SK-N-SH (cell line): ENCODE data around the gene C6orf132.

Experiments
- EP300 ChIP-seq, 2 experiments: IDR thresholded peaks; 2 replicates each; pipeline versions ENCODE4 v1.4.0 to v1.6.1; 2012; ENCODE audit warnings: borderline replicate concordance in 1 of 2, low read depth in 1 of 2, low read length in 1 of 2
- JUND ChIP-seq: IDR thresholded peaks from 2 replicates; pipeline ENCODE4 v1.4.0; 2012
- MEF2A ChIP-seq: IDR thresholded peaks from 2 replicates; pipeline ENCODE4 v1.4.0; 2012; ENCODE audit warnings: low read depth, borderline replicate concordance
- TF ChIP-seq, protein P1 (sequence below): IDR thresholded peaks from 2 replicates; pipeline ENCODE4 v1.4.0; 2012; ENCODE audit warnings: low read depth
- TF ChIP-seq, protein P2 (sequence below): fragments of 200-600 bp; sonication (generic); IDR thresholded peaks from 2 replicates; pipeline ENCODE4 v1.6.1; 2017; ENCODE audit warnings: antibody characterized with exemption, mild to moderate bottlenecking, moderate library complexity
- TF ChIP-seq, protein P3 (sequence below): IDR thresholded peaks from 2 replicates; pipeline ENCODE4 v1.4.0; 2012; ENCODE audit warnings: low read depth, borderline replicate concordance

DNA sequence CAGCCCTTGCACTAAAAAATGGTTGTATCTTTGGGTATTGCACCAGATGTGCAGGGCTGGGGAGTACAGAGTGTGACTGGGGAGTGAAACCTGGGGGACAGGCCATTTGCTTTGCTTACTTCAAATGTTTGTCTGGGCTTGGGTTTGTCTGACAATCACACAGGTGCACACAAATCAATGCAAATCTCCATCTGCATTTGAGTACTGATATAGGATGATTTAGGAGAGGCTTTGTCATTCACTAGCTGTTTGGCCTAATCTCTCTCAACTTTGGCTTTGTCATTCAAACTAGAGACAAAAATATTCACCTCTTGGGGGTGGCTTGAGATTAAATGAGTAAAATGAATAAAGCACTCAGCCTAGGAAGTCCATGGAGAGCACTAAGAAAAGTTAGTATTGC, 34.6 kb upstream of the C6orf132 start:
- TF ChIP-seq, protein P1, sequence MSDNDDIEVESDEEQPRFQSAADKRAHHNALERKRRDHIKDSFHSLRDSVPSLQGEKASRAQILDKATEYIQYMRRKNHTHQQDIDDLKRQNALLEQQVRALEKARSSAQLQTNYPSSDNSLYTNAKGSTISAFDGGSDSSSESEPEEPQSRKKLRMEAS, result no peak
- TF ChIP-seq EP300 (IDR thresholded peaks at IDR 0.05; ENCODE audit: borderline replicate concordance in 1 of 2, low read depth in 1 of 2, low read length in 1 of 2) (no peak), JUND (no peak), MEF2A (no peak)
- TF ChIP-seq, protein P2, sequence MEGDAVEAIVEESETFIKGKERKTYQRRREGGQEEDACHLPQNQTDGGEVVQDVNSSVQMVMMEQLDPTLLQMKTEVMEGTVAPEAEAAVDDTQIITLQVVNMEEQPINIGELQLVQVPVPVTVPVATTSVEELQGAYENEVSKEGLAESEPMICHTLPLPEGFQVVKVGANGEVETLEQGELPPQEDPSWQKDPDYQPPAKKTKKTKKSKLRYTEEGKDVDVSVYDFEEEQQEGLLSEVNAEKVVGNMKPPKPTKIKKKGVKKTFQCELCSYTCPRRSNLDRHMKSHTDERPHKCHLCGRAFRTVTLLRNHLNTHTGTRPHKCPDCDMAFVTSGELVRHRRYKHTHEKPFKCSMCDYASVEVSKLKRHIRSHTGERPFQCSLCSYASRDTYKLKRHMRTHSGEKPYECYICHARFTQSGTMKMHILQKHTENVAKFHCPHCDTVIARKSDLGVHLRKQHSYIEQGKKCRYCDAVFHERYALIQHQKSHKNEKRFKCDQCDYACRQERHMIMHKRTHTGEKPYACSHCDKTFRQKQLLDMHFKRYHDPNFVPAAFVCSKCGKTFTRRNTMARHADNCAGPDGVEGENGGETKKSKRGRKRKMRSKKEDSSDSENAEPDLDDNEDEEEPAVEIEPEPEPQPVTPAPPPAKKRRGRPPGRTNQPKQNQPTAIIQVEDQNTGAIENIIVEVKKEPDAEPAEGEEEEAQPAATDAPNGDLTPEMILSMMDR, result no peak
- TF ChIP-seq, protein P3, sequence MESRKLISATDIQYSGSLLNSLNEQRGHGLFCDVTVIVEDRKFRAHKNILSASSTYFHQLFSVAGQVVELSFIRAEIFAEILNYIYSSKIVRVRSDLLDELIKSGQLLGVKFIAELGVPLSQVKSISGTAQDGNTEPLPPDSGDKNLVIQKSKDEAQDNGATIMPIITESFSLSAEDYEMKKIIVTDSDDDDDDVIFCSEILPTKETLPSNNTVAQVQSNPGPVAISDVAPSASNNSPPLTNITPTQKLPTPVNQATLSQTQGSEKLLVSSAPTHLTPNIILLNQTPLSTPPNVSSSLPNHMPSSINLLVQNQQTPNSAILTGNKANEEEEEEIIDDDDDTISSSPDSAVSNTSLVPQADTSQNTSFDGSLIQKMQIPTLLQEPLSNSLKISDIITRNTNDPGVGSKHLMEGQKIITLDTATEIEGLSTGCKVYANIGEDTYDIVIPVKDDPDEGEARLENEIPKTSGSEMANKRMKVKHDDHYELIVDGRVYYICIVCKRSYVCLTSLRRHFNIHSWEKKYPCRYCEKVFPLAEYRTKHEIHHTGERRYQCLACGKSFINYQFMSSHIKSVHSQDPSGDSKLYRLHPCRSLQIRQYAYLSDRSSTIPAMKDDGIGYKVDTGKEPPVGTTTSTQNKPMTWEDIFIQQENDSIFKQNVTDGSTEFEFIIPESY, result no peak
